ENCODE data around the gene FHIT.

- no peak for TF ChIP-seq CTCF (IDR thresholded peaks at IDR 0.05)
- no peak for TF ChIP-seq POLR2A (IDR thresholded peaks at IDR 0.05)
Measured at GRCh38 chr3:60573494-60573893, 677.8 kb downstream of the FHIT start.
